ENCODE measurements around the gene GSG1. TPM values are rescaled to one million over a fixed set of nuclear protein-coding genes. Genes with fewer than 3 reads are reported as not detected.

The GSG1 gene
- total RNA-seq, 1 experiment from 2014 or later: 197 TPM

DNA sequence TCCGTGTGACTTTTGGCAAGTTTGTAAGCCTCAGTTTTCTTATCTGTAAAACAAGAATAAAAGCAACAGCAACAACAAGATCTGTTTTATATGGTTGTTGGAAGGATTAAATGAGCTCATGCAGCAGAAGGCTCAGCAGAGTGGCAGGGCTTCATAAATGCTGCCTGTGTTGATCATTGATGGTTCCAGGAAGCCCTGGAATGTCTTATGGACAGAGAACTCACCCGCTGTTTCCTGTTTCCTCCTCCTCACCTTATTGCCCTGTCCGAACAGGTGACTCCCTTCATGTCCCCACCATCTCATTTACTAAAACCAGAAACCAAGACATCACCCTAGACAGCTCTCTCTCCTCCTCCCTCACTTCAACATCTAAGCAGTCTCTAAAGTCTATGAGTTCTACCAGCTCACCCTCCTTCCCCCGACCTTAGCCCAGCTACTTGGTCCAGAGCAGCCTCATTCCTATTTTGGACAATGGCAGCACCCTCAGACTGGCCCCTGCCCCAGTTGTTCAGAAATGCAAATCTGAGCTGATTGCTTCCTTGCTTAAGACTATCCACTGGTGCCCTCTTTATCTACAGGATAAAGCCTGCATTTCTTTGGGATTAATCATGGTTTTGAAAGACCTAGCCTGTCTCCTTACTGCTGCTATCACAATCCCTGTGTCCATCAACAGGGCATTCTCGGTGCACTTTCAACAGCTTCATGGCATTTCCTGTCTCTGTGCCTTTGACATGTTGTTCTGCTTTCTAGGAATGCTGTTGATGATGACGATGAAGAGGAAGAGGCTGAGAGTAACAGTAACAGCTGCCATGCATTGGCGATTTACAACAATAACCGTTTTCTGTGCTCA lies 21.4 kb upstream of the GSG1 start:
- peak; percentile 68 for DNase-seq (ENCODE audit: low spot score)
- in situ Hi-C loops (cut with HindIII; ENCODE audit: low sequenced_read_pairs): no loop called here

DNA sequence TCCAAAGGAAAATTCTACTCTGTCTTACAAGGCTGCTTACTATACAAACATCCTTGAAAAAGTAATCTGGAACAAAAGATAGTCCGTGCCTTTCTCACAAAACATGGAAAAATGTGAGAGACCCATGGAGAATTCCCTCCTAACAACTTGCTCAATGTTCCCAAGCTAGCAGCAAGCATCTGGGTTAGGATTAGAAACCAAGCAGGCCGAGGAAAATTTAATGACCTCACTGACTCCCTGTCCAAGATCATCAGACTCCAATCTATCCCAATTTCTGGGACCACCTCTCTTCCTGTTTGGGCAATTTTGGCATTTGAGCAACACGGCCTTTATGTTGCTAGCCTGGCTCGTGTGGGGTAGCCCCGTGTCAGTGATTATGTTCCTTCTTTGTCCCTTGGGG lies 18.1 kb upstream of the GSG1 start:
- in situ Hi-C loops (cut with HindIII; ENCODE audit: low sequenced_read_pairs): no loop called here
- no peak for DNase-seq (ENCODE audit: low spot score)

DNA sequence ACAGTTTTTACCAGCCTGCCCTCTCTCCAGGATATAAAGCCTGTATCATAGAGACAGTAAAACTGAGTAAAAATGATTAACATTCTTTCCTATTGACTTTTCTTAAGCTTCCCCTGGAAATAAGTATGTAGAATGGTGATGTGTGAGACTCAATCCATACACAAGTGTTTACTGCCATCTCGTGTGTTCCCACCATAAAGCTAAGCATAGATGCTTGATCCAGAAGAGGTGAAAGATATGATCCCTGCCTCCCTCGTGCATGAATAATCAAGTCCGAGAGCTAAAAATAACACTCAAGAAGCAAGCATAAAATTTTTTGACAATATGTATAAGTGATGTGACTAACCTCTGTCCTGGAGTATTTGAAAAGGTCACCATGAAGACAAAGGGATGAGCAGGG lies 16.9 kb upstream of the GSG1 start:
- in situ Hi-C loops (cut with HindIII; ENCODE audit: low sequenced_read_pairs): no loop called here
- DNase-seq (ENCODE audit: low spot score): no peak

DNA sequence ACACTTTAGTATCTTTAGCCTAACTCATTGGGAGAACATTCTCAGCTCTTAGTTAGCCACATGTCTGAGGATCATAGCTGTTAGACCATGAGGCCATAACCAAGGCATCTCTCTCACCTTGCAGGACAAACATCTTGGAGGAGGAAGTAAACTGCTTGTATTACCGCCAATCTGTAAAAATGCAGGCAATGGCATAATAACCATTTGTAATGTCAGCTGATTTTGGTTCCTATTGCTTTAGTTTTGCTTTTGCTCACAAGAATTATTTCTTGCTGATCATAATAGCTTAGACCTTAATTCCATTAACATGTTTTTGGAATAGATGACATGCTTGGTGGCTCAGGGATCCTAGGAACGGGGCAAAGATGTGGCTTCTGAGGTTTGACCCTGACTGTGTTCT lies 16.4 kb upstream of the GSG1 start:
- in situ Hi-C loops (cut with HindIII; ENCODE audit: low sequenced_read_pairs): no loop called here
- no peak for DNase-seq (ENCODE audit: low spot score)

DNA sequence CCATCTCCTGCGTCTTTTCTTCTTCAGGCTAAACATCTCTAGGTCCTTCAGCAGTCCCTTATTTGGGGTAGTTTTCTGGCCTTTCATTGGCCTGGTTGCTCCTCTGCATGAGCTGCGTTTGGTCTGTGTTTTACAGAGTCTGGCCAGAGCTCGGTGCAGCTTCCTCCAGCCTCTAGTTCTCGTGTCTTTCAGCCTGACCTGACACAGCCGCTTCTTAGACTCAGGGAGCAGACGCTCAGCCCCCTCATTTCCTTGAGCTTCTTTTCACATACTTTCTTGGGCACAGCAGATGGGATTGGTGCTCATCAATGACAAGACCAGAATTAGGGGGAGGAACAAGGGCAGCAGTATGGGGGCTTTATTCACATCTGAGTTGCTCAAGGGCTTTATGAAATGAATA lies 13.6 kb upstream of the GSG1 start:
- in situ Hi-C loops (cut with HindIII; ENCODE audit: low sequenced_read_pairs): no loop called here

DNA sequence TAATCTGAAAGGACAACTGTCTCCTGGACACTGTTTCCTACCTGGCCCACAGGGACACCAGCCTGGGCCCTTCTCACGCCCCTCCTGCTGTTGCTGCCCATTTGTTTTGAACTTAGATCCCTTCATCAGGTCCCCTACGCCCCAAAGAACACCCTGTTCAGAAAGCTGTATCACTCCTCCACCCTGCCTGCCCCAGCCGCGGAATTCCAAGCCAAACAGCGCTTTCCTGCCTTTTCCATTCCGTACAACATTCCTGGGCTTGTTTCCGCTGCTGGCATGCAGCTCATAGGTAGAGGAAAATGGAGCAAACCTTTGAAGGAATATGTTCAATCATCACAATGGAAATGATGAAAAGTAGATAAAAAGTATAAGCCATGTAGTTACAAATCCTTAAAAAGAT lies 12.8 kb upstream of the GSG1 start:
- in situ Hi-C loops (cut with HindIII; ENCODE audit: low sequenced_read_pairs): no loop called here
- no peak for DNase-seq (ENCODE audit: low spot score)

More for the DNA sequence above, 13.6 kb upstream of the GSG1 start:
- DNase-seq (ENCODE audit: low spot score): no peak

DNA sequence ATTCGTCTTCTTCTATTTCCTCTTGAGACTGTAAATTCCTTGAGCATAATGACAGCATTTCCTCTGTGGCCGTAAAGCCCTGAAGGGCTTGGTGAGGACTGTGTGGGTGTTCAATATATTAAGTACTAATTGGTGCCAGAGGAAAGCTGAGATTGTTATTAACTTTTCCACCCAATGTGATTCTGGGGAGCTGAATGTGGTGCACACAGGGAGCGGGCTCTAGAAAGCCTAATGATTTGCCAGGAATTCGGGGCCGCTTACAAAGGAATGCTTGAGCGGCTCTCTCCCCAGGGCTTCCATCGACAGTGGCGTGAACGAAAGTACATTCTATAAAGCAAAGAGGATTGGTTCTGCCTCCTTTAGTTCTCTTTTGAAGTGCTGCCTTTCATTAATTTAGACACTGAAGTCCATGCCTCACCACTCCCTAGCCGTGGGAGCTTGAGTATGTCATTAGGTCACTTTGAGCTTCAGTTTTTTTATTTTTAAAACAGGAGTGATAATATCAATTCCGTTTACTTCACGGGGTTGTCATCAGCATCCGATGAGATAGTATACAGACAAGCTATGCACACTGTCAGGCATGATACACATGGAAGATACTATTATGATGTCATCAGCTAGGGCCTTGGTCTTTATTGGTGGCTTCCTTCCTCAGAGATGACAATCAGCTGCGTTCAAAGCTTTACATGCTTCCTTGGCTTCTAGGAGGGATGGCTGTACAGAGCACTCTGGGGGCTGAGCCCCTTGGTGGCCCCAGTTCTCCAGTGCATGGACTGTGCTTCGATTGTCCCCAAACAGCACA lies 11.0 kb upstream of the GSG1 start:
- DNase-seq (ENCODE audit: low spot score): peak; percentile 71
- in situ Hi-C loops (cut with HindIII; ENCODE audit: low sequenced_read_pairs): no loop called here

DNA sequence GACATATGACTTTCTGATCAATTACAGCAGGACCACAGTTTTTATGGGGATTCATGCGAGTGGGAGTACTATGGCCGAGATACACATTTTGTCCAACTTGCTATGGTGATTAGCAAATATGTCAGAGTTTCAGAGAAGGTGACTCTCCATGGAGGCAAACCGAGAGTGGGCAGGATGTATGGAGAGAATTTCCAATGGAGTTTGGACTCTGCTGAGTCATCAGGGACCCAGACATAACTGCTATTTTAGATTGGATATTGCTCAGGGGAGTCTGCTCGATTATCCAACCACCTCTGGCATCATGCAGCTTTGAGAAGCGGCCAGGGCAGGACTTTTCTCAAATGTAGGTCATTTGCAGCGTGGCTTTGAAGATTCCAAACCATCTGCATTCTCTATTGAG lies 9.5 kb upstream of the GSG1 start:
- in situ Hi-C loops (cut with HindIII; ENCODE audit: low sequenced_read_pairs): no loop called here
- no peak for DNase-seq (ENCODE audit: low spot score)

DNA sequence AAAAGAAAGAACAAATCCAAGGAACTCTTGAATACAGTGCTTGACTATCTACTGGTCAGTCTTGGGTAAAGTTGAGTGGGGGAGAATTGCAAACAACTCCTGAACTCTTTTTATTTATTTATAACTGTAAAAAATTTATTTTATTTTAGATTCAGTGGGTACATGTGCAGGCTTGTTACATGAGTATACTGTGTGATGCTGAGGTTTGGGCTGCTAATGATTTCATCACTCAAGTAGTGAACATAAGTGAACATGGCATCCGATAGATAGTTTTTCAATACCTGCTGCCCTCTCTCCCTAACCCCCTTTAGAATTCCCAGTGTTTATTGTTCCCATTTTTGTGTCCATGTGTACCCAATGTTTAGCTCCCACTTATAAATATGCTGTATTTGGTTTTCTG lies 3.2 kb upstream of the GSG1 start:
- no peak for DNase-seq (ENCODE audit: low spot score)
- in situ Hi-C loops (cut with HindIII; ENCODE audit: low sequenced_read_pairs): no loop called here

DNA sequence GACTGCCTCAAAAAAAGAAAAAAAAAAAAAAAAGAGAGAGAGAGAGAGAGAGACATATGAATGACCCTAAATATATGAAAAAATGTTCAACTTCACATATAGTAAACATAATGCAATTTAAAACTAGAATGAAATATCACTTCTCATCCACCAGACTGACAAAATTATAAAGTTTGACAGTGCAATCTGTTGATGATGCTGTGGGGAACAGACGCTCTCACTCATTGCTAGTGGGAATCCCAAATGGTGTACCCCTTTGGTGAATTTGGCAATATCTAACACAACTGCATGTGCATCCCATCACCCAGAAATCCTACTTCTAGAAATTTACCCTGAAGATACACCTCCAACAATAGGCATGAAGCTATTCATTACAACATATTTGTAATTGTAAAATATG lies 2.3 kb upstream of the GSG1 start:
- DNase-seq (ENCODE audit: low spot score): no peak
- in situ Hi-C loops (cut with HindIII; ENCODE audit: low sequenced_read_pairs): no loop called here

DNA sequence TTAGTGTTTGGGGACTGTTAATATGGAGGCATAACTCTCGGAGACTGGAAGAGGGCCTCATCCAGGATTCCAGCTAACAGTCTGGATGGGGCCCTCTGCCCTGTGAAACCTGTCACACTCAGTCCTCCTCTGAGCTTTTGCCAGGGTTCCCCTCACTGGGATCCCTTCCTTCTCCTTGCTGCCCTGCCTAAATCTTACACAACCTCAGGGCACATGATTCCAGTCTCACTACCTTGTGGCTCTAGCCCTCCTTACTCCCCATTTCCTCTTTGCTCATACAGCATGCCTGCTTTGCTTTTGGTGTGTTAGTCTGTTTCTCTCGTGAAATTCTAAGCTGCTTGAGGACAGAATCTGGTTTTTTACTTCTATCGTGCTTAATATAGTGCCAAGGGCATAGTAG lies 942 bp upstream of the GSG1 start:
- in situ Hi-C loops (cut with HindIII; ENCODE audit: low sequenced_read_pairs): no loop called here
- DNase-seq (ENCODE audit: low spot score): no peak

DNA sequence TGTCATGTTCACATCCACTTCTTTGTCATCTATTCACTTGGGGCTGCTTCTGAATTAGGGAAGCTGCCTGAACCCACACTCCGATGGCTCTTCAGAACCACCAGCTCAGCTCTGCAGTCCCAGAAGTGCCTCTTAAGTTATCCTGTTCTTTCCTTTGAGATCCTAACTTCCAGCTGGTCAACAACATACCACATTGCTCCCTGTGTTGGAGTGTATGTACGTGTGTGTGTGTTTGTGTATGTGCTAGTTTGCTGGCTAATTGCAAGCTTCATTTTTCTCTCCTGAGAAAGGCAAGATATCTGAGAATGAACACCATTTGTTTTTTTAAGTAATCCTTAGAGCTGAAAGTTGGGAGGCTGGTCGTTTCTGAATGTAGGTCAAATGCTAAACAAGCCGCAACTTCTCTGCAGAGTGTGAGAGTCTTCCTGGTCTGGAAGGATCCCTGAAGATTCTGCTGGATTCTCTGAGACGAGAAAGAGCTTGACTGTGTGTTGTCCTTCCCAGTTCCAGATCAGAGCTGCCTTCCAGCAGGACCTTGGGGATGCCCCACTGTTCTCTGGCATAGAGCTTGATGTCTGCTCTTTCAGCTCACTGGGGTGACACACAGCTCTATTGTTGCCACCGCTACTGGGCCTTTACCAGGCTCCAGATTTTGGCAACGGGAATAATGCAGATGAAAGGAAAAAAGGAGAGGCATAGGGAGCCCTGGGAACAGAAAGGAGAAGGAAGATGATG lies 839 bp downstream of the GSG1 start:
- peak; percentile 87 for DNase-seq (ENCODE audit: low spot score)
- in situ Hi-C loops (cut with HindIII; ENCODE audit: low sequenced_read_pairs): no loop called here

DNA sequence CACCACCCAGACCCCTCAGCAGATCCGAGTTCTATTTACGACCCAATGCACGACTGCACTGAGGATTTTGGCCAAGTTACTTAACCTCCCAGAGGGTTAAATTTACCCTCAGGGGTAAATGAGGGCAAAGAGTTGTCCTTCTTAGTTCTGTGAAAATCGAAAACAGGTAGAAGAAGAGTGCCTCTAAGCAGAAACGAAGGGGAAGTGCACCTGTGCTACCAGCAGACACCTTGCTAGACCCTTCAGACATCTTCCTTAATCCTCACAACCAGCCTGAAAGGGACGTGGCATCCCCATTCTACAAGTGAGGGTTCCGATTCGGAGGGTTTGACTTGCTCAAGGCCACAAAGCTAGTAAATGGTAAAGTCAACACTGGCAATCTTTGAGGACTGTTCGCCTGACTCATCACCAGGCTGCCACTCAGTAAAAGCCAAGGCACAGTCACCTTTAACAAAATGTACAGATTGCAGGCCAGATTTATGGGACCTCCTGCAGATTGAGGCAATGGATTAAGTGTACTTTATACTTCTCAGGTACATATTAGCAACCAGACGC lies 1.6 kb downstream of the GSG1 start:
- peak; percentile 70 for DNase-seq (ENCODE audit: low spot score)
- in situ Hi-C loops (cut with HindIII; ENCODE audit: low sequenced_read_pairs): no loop called here

DNA sequence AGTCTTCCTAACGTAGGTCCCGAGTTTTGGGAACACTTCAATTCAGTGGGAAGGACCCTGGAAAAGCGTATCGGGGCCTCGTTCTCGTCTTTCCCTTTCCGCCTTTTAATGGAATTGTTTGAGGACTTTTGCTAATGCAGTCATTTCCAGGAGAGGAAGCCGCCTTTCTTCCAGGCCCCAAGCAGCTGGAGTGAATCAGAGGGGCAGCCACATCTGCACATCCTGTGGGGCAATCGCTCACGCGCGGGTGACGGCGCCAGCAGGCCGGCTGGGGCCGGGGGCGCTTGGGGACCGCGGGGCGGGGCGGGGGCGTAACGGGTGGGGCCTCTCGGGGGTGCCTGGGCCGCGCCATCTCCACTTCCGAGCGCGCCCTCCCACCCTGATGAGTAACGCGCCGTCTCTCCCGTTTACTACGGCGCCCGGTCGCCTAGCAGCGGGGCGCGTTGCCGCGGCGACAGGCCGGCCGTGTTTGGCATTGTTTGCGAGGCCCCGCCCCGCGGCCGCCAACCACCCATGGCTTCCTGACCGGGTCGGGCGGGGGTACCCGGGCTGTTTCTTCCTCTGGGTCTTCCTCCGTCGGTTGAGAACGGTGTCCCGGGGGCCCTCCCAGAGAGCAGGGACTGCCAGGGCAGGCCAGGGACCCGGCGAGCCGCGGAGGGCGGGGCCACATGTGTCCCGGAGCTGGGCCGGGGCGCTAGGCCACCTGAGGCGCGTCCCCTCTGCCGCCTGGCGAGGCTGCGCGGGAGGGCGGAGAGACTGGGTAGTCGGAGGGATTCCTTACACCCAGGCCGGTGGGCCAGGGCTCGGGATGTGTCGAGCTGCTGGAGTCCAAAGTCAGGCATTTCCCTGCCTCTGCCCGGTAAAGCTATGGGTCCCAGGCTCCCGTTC lies 2.3 kb downstream of the GSG1 start:
- in situ Hi-C loops (cut with HindIII; ENCODE audit: low sequenced_read_pairs): no loop called here
- peak; percentile 74 for DNase-seq (ENCODE audit: low spot score)

DNA sequence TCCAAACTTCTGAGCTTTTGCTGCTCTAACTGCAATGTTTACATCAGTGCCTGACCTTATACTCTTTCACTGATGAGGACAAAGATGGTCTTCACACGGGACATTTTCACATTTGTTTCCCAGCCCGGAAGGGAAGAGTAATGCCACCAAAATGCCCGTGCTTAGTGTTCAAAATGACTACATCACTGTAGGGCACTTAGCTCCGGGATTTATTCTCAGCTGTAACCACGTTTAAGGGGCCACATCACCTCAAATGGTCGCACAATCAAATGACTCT lies 2.9 kb downstream of the GSG1 start:
- in situ Hi-C loops (cut with HindIII; ENCODE audit: low sequenced_read_pairs): no loop called here
- no peak for DNase-seq (ENCODE audit: low spot score)

DNA sequence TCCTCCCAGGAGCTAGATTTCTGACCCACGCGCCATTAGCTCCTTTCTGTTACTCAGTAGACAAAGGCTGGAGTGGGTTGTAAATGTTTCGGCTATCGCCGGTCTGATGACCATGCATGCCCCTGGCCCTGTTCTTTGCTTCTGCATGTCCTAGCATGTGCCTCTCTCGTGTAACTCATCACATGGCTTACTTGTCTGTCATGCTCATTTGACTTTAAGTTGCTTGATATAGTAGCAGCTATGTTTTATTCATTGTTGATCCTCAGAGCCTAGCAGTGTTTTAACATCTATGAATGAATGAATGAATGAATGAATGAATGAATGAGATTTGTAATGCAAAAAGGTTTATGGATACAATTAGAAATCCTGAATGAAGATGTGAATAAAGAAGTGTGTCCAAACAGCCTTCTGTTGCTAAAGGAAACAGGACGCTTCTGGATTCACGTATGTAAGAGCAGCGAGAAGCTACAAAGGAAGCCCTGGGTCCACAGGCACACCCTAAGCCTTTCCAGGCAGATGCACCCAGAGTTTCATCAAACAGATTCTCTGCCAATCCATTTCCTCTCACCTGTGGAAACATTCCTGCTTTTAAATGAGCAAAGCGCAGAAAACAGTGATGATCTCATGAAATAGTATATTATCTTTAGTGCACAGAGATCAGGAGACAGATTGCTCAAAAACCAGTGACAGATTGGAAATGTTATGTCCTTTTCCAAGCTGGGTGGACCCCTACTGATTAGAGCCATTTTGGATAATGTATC lies 3.4 kb downstream of the GSG1 start:
- in situ Hi-C loops (cut with HindIII; ENCODE audit: low sequenced_read_pairs): no loop called here
- no peak for DNase-seq (ENCODE audit: low spot score)

DNA sequence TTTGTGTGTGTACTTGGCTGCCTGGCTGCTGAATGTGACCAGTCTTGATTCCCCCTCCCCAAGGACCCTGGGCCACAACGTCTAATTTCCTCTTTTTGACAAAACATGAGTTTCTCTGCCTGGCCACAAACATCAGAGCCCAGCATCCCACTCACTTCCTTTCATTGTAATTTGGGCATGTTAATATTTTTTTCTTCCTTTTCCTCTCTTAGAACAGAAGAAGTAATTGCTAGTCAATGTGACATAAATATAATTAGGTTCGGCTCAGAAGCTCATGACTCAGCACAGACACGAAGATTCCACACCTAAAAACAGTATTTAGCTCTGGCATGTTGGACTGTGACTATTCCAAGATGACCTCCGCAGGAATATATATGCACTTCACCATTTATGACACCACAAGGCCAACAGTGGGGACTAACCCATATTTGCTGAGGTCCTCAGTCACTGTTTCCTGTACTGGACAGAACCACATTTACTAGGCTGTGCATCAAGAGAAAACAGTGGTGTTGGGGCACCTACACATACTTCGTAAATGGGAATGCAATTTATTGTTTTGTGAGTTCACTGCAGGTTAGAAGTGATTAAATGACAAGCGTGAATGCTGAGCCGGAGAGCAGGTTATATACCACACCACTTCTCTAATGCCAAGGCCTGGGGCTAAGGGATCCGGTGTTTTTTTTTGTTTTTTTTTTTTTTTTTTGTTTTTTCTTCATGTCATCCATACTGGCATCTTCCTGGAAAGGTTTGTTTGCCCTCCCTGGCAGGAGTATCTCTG lies 4.2 kb downstream of the GSG1 start:
- in situ Hi-C loops (cut with HindIII; ENCODE audit: low sequenced_read_pairs): no loop called here

More for the DNA sequence above, 4.2 kb downstream of the GSG1 start:
- peak; percentile 35 for DNase-seq (ENCODE audit: low spot score)
